Activated naive CD8-positive, alpha-beta T cell treated with anti-CD3 and anti-CD28 coated beads, Interleukin-2, amount 50 U/mL, for 24 hours (primary cell): ENCODE results near the gene ZDHHC1.
"Not testable (repeated sequence)": the region's sequence is repeated elsewhere in the genome, so short reads cannot be mapped to it uniquely, and the experiment has no call there.

ENCODE experiments used
- ATAC-seq: fragments of 150-1000 bp; cut with Tn5 transposase; one replicate; pipeline ENCODE4 v1.10.0; 2021
- DNase-seq: peaks from one replicate; pipeline ENCODE4 v3.0.0; 2021
- H3K27ac Mint-ChIP-seq: one replicate; pipeline ENCODE4 v1.8.0; 2021; ENCODE audit warnings: mild to moderate bottlenecking, mixed read lengths
- H3K27me3 Mint-ChIP-seq: one replicate; pipeline ENCODE4 v1.8.0; 2021; ENCODE audit warnings: mixed read lengths
- H3K36me3 Mint-ChIP-seq: one replicate; pipeline ENCODE4 v1.8.0; 2021; ENCODE audit warnings: low read depth, mixed read lengths
- H3K4me1 Mint-ChIP-seq: one replicate; pipeline ENCODE4 v1.8.0; 2021; ENCODE audit warnings: mixed read lengths
- H3K4me3 Mint-ChIP-seq: one replicate; pipeline ENCODE4 v1.8.0; 2021; ENCODE audit warnings: mild to moderate bottlenecking, moderate library complexity, mixed read lengths
- H3K9me3 Mint-ChIP-seq: one replicate; pipeline ENCODE4 v1.8.0; 2021; ENCODE audit warnings: mixed read lengths

Gene ZDHHC1

GRCh38 chr16:67415421-67415820 lies 856 bp downstream of the ZDHHC1 start:
- H3K9me3 Mint-ChIP-seq, ATAC-seq, H3K36me3 Mint-ChIP-seq, DNase-seq, H3K4me1 Mint-ChIP-seq: not testable (repeated sequence)
- peak overlapping the region; percentile 75 for H3K4me3 Mint-ChIP-seq
- peak overlapping the region; percentile 13 for H3K27ac Mint-ChIP-seq
- peaks cover 25% of the 10 kb centered on the region for H3K27me3 Mint-ChIP-seq

GRCh38 chr16:67413978-67414911 lies 2.0 kb downstream of the ZDHHC1 start:
- H3K4me1 Mint-ChIP-seq: peaks cover 6% of the 10 kb centered on the region
- H3K27ac Mint-ChIP-seq: no peak overlapping the region
- H3K27me3 Mint-ChIP-seq: peaks cover 23% of the 10 kb centered on the region
- no peak overlapping the region for H3K4me3 Mint-ChIP-seq
- no peaks in the 10 kb centered on the region for H3K9me3 Mint-ChIP-seq
- ATAC-seq (no peak), DNase-seq (no peak)
- H3K36me3 Mint-ChIP-seq: no peaks in the 10 kb centered on the region

GRCh38 chr16:67412294-67412693 lies 4.0 kb downstream of the ZDHHC1 start:
- Mint-ChIP-seq H3K27me3 (peaks cover 15% of the 10 kb centered on the region), H3K4me1 (peaks cover 6% of the 10 kb centered on the region), H3K9me3 (no peaks in the 10 kb centered on the region), H3K4me3 (no peak overlapping the region), H3K27ac (no peak overlapping the region), H3K36me3 (no peaks in the 10 kb centered on the region)
- no peak for ATAC-seq
- DNase-seq: no peak

GRCh38 chr16:67411339-67411738 lies 4.9 kb downstream of the ZDHHC1 start:
- Mint-ChIP-seq H3K27me3 (peaks cover 9% of the 10 kb centered on the region), H3K4me3 (no peak overlapping the region), H3K4me1 (peaks cover 2% of the 10 kb centered on the region), H3K27ac (no peak overlapping the region), H3K36me3 (no peaks in the 10 kb centered on the region), H3K9me3 (no peaks in the 10 kb centered on the region)
- ATAC-seq (no peak), DNase-seq (no peak)

- Mint-ChIP-seq H3K27me3 (peaks cover 7% of the 10 kb centered on the region), H3K4me1 (no peaks in the 10 kb centered on the region), H3K4me3 (no peak overlapping the region), H3K9me3 (no peaks in the 10 kb centered on the region), H3K36me3 (no peaks in the 10 kb centered on the region), H3K27ac (no peak overlapping the region)
- no peak for ATAC-seq
- no peak for DNase-seq
Observed at GRCh38 chr16:67409631-67410030, 6.6 kb downstream of the ZDHHC1 start.

GRCh38 chr16:67407788-67408452 lies 8.4 kb downstream of the ZDHHC1 start:
- ATAC-seq: no peak
- DNase-seq: no peak
- H3K27me3 Mint-ChIP-seq: peaks cover 9% of the 10 kb centered on the region
- no peak overlapping the region for H3K4me3 Mint-ChIP-seq
- no peaks in the 10 kb centered on the region for H3K9me3 Mint-ChIP-seq
- no peak overlapping the region for H3K27ac Mint-ChIP-seq
- H3K4me1 Mint-ChIP-seq: no peaks in the 10 kb centered on the region
- H3K36me3 Mint-ChIP-seq: no peaks in the 10 kb centered on the region

GRCh38 chr16:67407176-67407787 lies 9.0 kb downstream of the ZDHHC1 start:
- H3K4me1 Mint-ChIP-seq: no peaks in the 10 kb centered on the region
- H3K9me3 Mint-ChIP-seq: no peaks in the 10 kb centered on the region
- H3K36me3 Mint-ChIP-seq: no peaks in the 10 kb centered on the region
- H3K27ac Mint-ChIP-seq: no peak overlapping the region
- ATAC-seq: no peak
- H3K4me3 Mint-ChIP-seq: no peak overlapping the region
- no peak for DNase-seq
- H3K27me3 Mint-ChIP-seq: peaks cover 9% of the 10 kb centered on the region

- no peak for DNase-seq
- Mint-ChIP-seq H3K36me3 (no peaks in the 10 kb centered on the region), H3K27me3 (peaks cover 9% of the 10 kb centered on the region), H3K4me1 (no peaks in the 10 kb centered on the region), H3K9me3 (no peaks in the 10 kb centered on the region), H3K4me3 (no peak overlapping the region), H3K27ac (no peak overlapping the region)
- no peak for ATAC-seq
Observed at GRCh38 chr16:67406111-67406971, 9.9 kb downstream of the ZDHHC1 start.

- H3K4me3 Mint-ChIP-seq: no peak overlapping the region
- H3K4me1 Mint-ChIP-seq: no peaks in the 10 kb centered on the region
- ATAC-seq (no peak), DNase-seq (no peak)
- H3K9me3 Mint-ChIP-seq: no peaks in the 10 kb centered on the region
- H3K27me3 Mint-ChIP-seq: peaks cover 9% of the 10 kb centered on the region
- no peaks in the 10 kb centered on the region for H3K36me3 Mint-ChIP-seq
- H3K27ac Mint-ChIP-seq: no peak overlapping the region
Observed at GRCh38 chr16:67405336-67405735, 10.9 kb downstream of the ZDHHC1 start.

- no peaks in the 10 kb centered on the region for H3K4me1 Mint-ChIP-seq
- H3K36me3 Mint-ChIP-seq: no peaks in the 10 kb centered on the region
- no peak overlapping the region for H3K4me3 Mint-ChIP-seq
- H3K9me3 Mint-ChIP-seq: no peaks in the 10 kb centered on the region
- DNase-seq (no peak), ATAC-seq (no peak)
- H3K27ac Mint-ChIP-seq: no peak overlapping the region
- H3K27me3 Mint-ChIP-seq: peaks cover 9% of the 10 kb centered on the region
Observed at GRCh38 chr16:67404740-67405226, 11.5 kb downstream of the ZDHHC1 start.

GRCh38 chr16:67403976-67404555 lies 12.2 kb downstream of the ZDHHC1 start:
- ATAC-seq (no peak), DNase-seq (no peak)
- no peak overlapping the region for H3K27ac Mint-ChIP-seq

GRCh38 chr16:67400901-67401300 lies 15.4 kb downstream of the ZDHHC1 start:
- no peaks in the 10 kb centered on the region for H3K36me3 Mint-ChIP-seq
- no peak for DNase-seq
- no peak overlapping the region for H3K27ac Mint-ChIP-seq
- no peak overlapping the region for H3K4me3 Mint-ChIP-seq
- ATAC-seq: no peak
- H3K4me1 Mint-ChIP-seq: no peaks in the 10 kb centered on the region
- H3K9me3 Mint-ChIP-seq: no peaks in the 10 kb centered on the region
- peaks cover 3% of the 10 kb centered on the region for H3K27me3 Mint-ChIP-seq

More at GRCh38 chr16:67403976-67404555, 12.2 kb downstream of the ZDHHC1 start:
- Mint-ChIP-seq H3K36me3 (no peaks in the 10 kb centered on the region), H3K9me3 (no peaks in the 10 kb centered on the region), H3K4me3 (no peak overlapping the region), H3K4me1 (no peaks in the 10 kb centered on the region), H3K27me3 (peaks cover 6% of the 10 kb centered on the region)

GRCh38 chr16:67399749-67400704 lies 16.2 kb downstream of the ZDHHC1 start:
- DNase-seq (no peak), ATAC-seq (no peak)
- Mint-ChIP-seq H3K9me3 (no peaks in the 10 kb centered on the region), H3K4me3 (no peak overlapping the region), H3K27ac (no peak overlapping the region), H3K27me3 (peaks cover 12% of the 10 kb centered on the region), H3K4me1 (no peaks in the 10 kb centered on the region), H3K36me3 (no peaks in the 10 kb centered on the region)
